ENCODE data around the gene KATNIP.

GRCh38 chr16:27505297-27506236 lies 44.4 kb upstream of the KATNIP start:
- TF ChIP-seq CTCF (IDR thresholded peaks at IDR 0.05): no peak
- TF ChIP-seq POLR2A (IDR thresholded peaks at IDR 0.05): no peak

Data from thyroid gland (tissue), 4 donors.